ENCODE results near the gene PARD6A.

PARD6A gene, protein sequence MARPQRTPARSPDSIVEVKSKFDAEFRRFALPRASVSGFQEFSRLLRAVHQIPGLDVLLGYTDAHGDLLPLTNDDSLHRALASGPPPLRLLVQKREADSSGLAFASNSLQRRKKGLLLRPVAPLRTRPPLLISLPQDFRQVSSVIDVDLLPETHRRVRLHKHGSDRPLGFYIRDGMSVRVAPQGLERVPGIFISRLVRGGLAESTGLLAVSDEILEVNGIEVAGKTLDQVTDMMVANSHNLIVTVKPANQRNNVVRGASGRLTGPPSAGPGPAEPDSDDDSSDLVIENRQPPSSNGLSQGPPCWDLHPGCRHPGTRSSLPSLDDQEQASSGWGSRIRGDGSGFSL

GRCh38 chr16:67660564-67661028 lies at the start of gene PARD6A:
PARD6A (plus strand) TSS chr16:67660960; CDS start chr16:67661039, 79 bp downstream.
- DNase-seq (ENCODE audit: low read depth in 2 of 2): peak; percentile 88 to 89

- no peak for DNase-seq (ENCODE audit: low read depth in 2 of 2)
These were observed 47.0 kb upstream of the PARD6A start for GRCh38 chr16:67613808-67614207.

- DNase-seq (ENCODE audit: low read depth in 2 of 2): no peak
These were observed 32.5 kb upstream of the PARD6A start for GRCh38 chr16:67628216-67628615.

- no peak for DNase-seq (ENCODE audit: low read depth in 2 of 2)
These were observed 28.2 kb upstream of the PARD6A start for GRCh38 chr16:67632415-67633172.

DNA sequence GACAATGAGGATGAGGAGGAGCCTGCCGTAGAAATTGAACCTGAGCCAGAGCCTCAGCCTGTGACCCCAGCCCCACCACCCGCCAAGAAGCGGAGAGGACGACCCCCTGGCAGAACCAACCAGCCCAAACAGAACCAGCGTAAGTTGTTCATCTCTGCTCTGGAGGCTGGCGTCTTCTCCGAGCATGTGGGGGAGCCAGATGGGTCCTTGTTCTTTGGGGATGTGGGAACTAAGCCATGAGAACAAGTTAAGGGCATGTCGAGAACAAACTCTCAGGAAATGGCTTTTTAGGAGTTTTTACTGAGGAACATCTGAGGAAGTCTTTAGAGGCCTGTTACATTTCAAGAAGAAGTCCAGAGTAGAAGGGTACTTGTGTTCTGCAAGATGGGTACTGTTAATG lies 24.0 kb upstream of the PARD6A start:
- no peak for DNase-seq (ENCODE audit: low read depth in 2 of 2)

- no peak for DNase-seq (ENCODE audit: low read depth in 2 of 2)
These were observed 23.1 kb upstream of the PARD6A start for GRCh38 chr16:67637625-67638024.

- DNase-seq (ENCODE audit: low read depth in 2 of 2): no peak
These were observed 18.7 kb upstream of the PARD6A start for GRCh38 chr16:67641779-67642708.

- no peak for DNase-seq (ENCODE audit: low read depth in 2 of 2)
These were observed 16.7 kb upstream of the PARD6A start for GRCh38 chr16:67644038-67644437.

- no peak for DNase-seq (ENCODE audit: low read depth in 2 of 2)
These were observed 15.2 kb upstream of the PARD6A start for GRCh38 chr16:67645397-67646121.

DNA sequence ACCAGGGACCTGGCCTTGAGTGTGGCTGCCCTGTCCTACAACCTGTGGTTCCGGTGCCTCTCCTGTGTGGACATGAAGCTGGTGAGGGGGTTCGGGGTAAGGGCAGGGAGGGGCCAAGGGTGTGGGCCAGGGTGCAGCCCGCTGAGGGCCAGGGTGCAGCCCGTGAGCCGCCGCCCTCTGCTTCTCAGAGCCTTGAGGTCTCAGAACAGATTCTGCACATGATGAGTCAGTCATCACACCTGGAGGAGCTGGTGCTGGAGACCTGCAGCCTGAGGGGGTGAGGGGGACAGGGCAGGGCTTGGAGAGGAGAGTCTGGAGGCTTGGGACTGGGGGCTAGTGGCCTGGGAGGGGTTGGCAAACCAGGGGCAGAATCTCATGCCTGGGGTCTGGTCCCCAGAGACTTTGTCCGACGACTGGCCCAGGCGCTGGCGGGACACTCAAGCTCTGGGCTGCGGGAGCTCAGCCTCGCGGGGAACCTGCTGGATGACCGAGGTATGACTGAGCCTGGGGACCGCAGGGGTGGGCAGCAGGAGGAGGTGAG lies 13.6 kb upstream of the PARD6A start:
- DNase-seq (ENCODE audit: low read depth in 2 of 2): no peak

GRCh38 chr16:67647681-67648080 lies 13.1 kb upstream of the PARD6A start:
- DNase-seq (ENCODE audit: low read depth in 2 of 2): no peak

DNA sequence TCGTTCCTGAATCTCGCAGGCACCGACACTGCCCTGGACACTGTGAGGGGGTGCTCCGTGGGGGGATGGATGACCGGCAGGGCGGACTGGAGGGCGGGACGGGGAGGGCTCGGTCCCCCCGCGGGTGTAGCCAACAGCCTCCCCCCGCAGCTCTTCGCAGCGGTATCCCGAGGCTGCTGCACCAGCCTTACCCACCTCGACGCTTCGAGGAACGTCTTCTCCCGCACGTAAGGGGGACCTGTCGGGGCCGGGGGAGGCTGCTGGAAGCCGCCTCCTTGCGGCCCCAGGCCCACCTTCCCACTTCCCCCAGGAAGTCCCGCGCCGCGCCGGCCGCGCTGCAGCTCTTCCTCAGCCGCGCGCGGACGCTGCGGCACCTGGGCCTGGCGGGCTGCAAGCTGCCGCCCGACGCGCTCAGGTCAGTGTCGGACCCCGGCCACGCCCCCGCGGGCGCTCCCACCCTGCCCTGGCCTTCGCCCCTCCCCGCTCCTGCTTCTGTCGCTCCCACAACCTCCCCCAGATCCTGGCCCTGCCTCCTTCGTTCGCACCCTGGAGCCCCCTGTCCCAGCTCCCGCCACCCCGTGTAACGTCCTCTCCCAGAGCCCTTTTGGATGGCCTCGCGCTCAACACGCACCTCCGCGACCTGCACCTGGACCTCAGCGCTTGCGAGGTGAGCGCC lies 12.5 kb upstream of the PARD6A start:
- DNase-seq (ENCODE audit: low read depth in 2 of 2): no peak

- no peak for DNase-seq (ENCODE audit: low read depth in 2 of 2)
These were observed 11.9 kb upstream of the PARD6A start for GRCh38 chr16:67648764-67649407.

DNA sequence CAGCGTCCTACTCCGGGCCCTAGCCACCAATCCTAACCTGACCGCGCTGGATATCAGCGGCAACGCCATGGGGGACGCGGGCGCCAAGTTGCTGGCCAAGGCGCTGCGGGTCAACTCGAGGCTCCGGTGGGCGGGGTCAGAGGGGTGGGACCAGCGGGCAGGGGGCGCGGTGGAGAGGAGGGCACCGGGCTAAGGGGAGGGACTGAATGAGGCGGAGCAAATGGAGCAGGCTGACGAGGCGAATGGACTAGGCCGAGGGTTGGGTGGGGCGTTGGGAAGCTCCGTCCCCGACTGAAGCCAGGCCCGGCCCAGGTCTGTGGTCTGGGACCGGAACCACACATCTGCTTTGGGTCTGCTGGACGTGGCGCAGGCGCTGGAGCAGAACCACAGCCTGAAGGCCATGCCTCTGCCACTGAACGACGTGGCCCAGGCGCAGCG lies 11.2 kb upstream of the PARD6A start:
- DNase-seq (ENCODE audit: low read depth in 2 of 2): no peak

DNA sequence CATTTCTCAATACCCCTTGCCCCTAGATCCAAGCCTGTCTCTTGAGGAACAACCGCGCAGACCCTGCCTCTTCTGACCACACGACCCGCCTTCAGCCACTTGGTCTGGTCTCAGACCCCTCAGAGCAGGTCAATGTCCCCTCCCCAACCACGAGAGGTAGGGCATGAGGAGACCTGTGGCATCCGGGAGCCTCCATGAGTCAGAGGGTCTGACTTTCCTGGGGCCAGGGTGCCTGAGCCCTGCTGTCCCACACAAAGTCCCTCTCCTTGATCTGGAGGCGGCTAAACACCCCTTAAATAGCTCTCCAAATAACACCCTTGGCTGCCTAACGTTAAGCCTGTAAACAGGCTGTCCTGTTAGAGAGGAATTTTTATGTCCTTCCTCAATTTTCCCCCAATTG lies 10.7 kb upstream of the PARD6A start:
- DNase-seq (ENCODE audit: low read depth in 2 of 2): no peak

DNA sequence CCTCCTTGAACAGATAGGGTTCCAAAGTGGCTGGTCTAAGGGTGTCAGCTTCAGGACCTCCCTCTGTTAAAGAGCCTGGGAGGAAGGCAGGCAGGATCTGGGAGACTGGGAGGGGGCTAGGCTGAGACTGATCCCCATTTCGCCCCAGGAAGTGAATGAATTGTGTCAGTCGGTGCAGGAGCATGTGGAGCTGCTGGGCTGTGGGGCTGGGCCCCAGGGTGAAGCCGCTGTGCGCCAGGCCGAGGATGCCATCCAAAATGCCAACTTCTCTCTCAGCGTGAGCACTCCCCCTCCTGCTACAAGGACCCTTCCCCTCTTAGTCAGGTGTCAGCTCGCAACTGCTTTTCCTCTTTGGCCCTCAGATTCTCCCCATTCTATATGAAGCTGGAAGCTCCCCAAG lies 9.7 kb upstream of the PARD6A start:
- DNase-seq (ENCODE audit: low read depth in 2 of 2): no peak

DNA sequence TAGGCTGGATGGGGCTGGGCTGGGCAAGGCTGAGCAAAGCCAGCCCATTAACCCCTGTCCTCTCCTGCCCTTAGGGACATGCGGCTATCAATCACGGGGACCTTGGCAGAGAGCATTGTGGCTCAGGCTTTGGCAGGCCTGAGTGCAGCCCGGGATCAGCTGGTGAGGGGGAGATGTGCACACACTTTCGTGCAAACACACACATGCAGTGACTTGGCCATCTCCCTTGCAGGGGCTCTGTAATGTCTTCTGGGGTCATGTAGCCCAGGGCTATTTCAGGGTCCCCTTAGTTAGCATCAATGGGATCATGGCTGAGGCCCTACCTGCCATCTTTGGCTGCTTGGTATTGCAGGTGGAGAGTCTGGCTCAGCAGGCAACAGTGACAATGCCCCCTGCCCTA lies 8.9 kb upstream of the PARD6A start:
- no peak for DNase-seq (ENCODE audit: low read depth in 2 of 2)

GRCh38 chr16:67652578-67653127 lies 8.1 kb upstream of the PARD6A start:
- DNase-seq (ENCODE audit: low read depth in 2 of 2): no peak

GRCh38 chr16:67653128-67653788 lies 7.5 kb upstream of the PARD6A start:
- DNase-seq (ENCODE audit: low read depth in 2 of 2): no peak

Measured in stimulated activated CD4-positive, alpha-beta T cell treated with anti-CD3 and anti-CD28 coated beads, Interleukin-1b, Interleukin-23, amount 100 ng/mL, for 4 hours (primary cell).